HAP-1 (cell line): ENCODE measurements around the gene TCOF1.

ENCODE experiments used
- DNase-seq, 2 experiments: peaks; one replicate each; pipeline ENCODE4 v3.0.0-alpha.2; 2016 to 2020; ENCODE audit warnings: low spot score in 2 of 2
- H3K27me3 ChIP-seq: fragments of 250-450 bp; sonication (Bioruptor Pico); 2 replicates; pipeline ENCODE4 v1.5.1; 2020; ENCODE audit warnings: low read depth, mild to moderate bottlenecking, moderate library complexity
- H3K36me3 ChIP-seq: fragments of 250-450 bp; sonication (Bioruptor Pico); replicated peaks from 2 replicates; pipeline ENCODE4 v1.5.1; 2020; ENCODE audit warnings: mild to moderate bottlenecking
- H3K4me1 ChIP-seq: fragments of 250-450 bp; sonication (Bioruptor Pico); 2 replicates; pipeline ENCODE4 v1.5.1; 2020; ENCODE audit warnings: mild to moderate bottlenecking
- H3K4me3 ChIP-seq: fragments of 250-450 bp; sonication (Bioruptor Pico); 2 replicates; pipeline ENCODE4 v1.5.1; 2020; ENCODE audit warnings: mild to moderate bottlenecking, moderate library complexity
- H3K9me3 ChIP-seq: fragments of 250-450 bp; sonication (Bioruptor Pico); 2 replicates; pipeline ENCODE4 v1.5.1; 2020; ENCODE audit warnings: mild to moderate bottlenecking, moderate library complexity
- in situ Hi-C: fragments of 300-500 bp; cut with MboI; formaldehyde crosslinking; loops from 3 replicates; pipeline ENCODE4 v1.14.3; 2020; ENCODE audit warnings: low sequenced_read_pairs, inconsistent platforms, mixed read lengths

Gene TCOF1, protein sequence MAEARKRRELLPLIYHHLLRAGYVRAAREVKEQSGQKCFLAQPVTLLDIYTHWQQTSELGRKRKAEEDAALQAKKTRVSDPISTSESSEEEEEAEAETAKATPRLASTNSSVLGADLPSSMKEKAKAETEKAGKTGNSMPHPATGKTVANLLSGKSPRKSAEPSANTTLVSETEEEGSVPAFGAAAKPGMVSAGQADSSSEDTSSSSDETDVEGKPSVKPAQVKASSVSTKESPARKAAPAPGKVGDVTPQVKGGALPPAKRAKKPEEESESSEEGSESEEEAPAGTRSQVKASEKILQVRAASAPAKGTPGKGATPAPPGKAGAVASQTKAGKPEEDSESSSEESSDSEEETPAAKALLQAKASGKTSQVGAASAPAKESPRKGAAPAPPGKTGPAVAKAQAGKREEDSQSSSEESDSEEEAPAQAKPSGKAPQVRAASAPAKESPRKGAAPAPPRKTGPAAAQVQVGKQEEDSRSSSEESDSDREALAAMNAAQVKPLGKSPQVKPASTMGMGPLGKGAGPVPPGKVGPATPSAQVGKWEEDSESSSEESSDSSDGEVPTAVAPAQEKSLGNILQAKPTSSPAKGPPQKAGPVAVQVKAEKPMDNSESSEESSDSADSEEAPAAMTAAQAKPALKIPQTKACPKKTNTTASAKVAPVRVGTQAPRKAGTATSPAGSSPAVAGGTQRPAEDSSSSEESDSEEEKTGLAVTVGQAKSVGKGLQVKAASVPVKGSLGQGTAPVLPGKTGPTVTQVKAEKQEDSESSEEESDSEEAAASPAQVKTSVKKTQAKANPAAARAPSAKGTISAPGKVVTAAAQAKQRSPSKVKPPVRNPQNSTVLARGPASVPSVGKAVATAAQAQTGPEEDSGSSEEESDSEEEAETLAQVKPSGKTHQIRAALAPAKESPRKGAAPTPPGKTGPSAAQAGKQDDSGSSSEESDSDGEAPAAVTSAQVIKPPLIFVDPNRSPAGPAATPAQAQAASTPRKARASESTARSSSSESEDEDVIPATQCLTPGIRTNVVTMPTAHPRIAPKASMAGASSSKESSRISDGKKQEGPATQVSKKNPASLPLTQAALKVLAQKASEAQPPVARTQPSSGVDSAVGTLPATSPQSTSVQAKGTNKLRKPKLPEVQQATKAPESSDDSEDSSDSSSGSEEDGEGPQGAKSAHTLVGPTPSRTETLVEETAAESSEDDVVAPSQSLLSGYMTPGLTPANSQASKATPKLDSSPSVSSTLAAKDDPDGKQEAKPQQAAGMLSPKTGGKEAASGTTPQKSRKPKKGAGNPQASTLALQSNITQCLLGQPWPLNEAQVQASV (N-terminal part only)

DNA sequence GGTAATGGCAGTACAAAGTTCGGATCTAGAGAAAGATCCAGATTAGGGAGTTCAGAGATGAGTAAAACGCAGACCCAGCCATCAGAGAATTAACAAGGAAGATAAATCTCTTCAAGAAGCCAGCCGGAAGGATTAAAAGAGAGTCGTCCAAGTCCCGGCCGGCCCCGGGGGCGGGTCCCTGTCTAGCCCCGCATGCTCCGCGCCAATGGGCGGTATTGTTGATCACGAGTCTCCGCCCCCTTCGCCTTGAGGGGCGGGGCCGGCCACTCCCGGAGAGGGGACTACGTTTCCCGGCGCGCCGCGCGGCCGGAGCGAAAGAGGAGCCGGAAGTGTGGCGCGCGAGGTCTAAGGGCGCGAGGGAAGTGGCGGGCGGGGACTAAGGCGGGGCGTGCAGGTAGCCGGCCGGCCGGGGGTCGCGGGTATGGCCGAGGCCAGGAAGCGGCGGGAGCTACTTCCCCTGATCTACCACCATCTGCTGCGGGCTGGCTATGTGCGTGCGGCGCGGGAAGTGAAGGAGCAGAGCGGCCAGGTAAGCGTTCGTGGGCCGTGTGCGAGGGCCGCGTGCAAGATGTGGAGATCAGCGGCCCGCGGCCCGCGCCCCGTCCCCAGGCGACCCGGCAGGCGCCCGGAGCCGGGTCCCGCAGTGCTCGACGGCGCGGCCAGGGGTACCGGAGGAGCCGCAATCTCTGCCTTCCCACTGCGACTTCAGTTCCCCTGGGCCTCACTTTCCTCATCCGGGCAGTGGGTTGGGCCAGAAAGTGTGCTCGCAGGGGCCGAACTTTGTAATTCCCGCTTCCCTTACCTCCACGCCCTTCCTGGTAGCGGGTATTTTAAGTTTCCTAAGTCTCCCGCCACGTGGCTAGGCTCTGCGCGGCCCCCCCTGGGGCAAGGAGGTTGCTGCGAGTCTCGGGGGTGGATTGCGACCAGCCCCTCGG is at the start of gene TCOF1:
TCOF1 (plus strand) TSS at position 372 of the 935 bp plus-strand sequence; CDS start at position 422, 50 bp downstream.
- in situ Hi-C loops = no loop called here
- H3K4me1 ChIP-seq = peaks cover 15% of the 10 kb centered on the region
- H3K27me3 ChIP-seq = no peaks in the 10 kb centered on the region
- no peaks in the 10 kb centered on the region for H3K9me3 ChIP-seq
- peak within 1 kb of the TSS; percentile 72 for H3K4me3 ChIP-seq
- peak; percentile 93 to 98 for DNase-seq
- peaks cover 37% of the 10 kb centered on the region for H3K36me3 ChIP-seq

DNA sequence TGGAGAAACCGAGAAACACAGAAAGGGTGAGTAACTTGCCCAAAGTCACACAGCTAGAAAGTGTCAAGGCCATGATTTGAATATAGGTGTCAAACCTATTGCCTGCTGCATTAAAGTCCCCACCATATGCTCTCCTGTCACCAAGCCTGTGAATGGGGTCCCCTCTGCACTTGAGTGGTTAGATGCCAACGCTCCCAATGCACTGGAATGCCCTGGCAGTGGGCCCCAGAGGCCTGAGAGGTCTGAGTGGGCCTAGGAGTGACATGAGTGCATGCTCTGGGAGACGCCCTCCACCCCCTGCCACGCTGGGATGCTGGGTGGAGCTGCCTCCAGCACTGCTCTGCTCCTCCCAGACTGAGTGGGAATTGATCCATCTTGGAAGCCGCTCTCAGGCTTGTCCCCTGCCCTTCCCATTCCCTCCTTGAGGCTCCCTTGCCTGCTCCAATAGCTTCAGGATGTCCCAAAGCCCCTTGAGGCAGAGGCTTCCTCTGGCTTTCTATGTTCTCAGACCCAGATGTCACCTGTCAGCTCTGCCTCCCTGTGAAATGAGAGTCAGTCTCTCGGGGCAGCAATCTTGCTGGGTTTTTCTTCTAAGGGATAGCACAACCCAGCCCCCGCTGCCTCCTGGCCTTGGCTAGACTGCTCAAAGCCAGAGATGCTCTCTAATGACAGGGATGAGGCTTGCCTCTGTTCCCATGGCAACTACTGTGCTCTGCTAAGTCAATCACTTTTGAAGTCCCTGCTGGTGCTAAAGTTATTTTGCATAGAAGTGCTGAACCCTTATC is 48.2 kb upstream of the TCOF1 start:
- in situ Hi-C loops = no loop called here
- Histone ChIP-seq H3K4me1 (peaks cover 24% of the 10 kb centered on the region), H3K27me3 (no peaks in the 10 kb centered on the region), H3K9me3 (no peaks in the 10 kb centered on the region; the same call in 1 of the 2 replicates), H3K36me3 (no peaks in the 10 kb centered on the region), H3K4me3 (no peak overlapping the region)
- DNase-seq = peak; percentile 45 to 46

DNA sequence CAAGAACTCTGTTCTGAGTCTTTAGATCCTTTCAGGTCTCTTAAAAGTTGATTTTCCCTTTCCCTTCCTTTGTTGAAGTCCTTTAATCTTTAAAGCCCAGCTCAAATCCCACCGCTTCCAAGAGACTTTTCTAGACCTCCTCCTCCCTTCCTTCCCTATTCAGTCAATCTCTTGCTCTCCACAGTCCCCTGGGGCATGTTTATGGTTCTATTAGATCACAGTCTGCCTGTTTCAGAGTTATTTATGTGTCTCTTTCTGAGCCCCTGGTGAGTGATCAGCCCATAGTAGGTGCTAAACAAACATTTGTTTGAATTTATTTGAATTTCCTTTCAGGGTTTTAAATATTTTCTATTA is 47.6 kb upstream of the TCOF1 start:
- Histone ChIP-seq H3K9me3 (no peaks in the 10 kb centered on the region; the same call in 1 of the 2 replicates), H3K4me3 (no peak overlapping the region), H3K36me3 (no peaks in the 10 kb centered on the region), H3K27me3 (no peaks in the 10 kb centered on the region), H3K4me1 (peaks cover 19% of the 10 kb centered on the region)
- in situ Hi-C loops = no loop called here
- peak in 1 of 2 experiments; percentile 35 for DNase-seq

DNA sequence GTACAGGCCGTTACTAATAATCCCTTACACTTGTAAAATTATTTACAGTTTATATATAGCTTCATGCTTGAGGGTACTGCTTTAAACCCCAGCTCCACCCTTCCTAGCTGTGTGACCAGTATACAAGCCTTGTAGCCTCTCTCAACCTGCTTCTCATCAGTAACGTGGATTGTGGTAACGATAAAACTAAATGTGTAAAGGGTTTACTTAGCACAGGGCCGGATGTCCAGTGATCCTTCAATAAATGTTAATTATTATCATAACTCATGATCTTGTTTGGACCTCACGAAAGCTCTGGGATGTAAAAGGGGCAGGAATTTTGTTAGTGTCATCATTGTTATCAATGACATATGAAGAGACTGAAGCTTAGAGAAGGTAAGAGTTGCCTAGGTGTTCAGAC is 47.3 kb upstream of the TCOF1 start:
- DNase-seq = no peak
- H3K9me3 ChIP-seq = no peaks in the 10 kb centered on the region; the same call in 1 of the 2 replicates
- H3K4me1 ChIP-seq = peaks cover 19% of the 10 kb centered on the region
- H3K36me3 ChIP-seq = no peaks in the 10 kb centered on the region
- H3K27me3 ChIP-seq = no peaks in the 10 kb centered on the region
- in situ Hi-C loops = no loop called here
- H3K4me3 ChIP-seq = no peak overlapping the region

DNA sequence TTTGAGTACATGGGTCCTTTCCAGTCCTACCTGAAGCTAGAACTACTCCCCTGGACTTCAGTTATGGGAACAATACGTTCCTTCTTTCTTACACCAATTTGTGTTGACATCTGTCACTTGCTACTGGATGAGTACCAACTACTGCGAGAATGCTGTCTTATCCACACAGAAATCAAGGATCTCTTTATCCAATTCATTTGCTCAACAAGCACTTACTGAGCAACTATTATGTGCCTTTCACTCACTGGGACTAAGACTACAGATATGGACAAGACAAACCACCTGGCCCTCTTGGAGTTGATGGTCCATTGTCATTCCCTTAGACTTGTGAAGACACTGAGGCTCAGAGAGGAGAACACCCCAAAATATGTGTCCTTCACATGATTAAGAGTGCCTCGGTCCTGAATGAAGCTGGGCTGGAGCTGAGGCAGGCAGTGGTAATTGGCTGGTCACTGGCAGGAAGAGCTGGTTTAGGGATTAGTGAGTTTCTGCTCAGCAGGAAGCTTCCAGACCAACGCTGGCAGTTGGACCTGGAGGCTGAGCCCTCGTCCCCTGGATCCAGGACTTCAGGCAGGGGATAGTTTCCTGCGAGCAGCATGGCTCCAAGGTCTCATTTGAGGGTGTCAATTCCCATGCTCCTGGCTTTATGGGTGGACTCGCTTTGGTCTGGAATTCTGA is 46.3 kb upstream of the TCOF1 start:
- H3K9me3 ChIP-seq = no peaks in the 10 kb centered on the region; the same call in 1 of the 2 replicates
- H3K4me3 ChIP-seq = no peak overlapping the region
- DNase-seq = no peak
- no peaks in the 10 kb centered on the region for H3K27me3 ChIP-seq
- H3K4me1 ChIP-seq = peaks cover 15% of the 10 kb centered on the region
- in situ Hi-C loops = no loop called here
- no peaks in the 10 kb centered on the region for H3K36me3 ChIP-seq

DNA sequence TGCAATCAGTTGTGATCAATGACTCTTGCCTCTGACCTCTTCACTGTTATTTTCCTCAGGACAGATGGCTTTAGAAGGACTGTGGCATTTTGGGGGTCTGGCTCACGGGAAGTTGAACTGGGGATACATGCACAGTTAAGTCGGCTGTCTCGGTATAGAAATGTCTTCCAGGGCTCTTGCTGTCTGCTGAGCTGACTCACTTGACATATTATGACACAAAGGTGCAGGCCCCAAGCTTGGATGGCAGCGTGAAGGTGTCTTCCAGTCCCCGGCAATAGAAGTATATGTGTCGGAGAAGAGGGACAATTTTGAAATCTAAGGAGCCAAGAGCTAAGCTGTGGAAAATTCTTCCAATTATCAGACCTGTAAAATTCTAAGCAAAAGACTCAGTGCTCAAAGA is 45.0 kb upstream of the TCOF1 start:
- H3K4me1 ChIP-seq = peaks cover 11% of the 10 kb centered on the region
- no peaks in the 10 kb centered on the region; the same call in 1 of the 2 replicates for H3K9me3 ChIP-seq
- DNase-seq = no peak
- no peak overlapping the region for H3K4me3 ChIP-seq
- H3K27me3 ChIP-seq = no peaks in the 10 kb centered on the region
- no peaks in the 10 kb centered on the region for H3K36me3 ChIP-seq
- in situ Hi-C loops = no loop called here

DNA sequence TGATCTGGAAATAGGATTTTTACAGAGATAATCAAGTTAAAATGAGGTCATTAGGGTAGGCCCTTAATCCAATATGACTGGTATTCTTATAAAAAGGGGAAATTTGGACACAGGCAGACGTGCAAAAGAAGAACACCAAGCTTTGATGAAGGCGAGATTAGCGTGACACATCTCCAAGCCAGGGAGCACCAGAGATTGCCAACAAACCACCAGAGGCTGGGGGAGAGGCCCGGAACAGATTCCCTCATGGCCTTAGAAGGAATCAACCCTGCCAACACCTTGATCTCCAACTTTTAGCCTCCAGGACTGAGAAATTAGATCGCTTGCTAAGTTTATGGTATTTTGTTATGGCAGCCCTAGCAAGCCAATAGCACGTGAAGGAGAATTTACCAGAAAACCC is 44.0 kb upstream of the TCOF1 start:
- Histone ChIP-seq H3K36me3 (no peaks in the 10 kb centered on the region), H3K4me1 (peaks cover 8% of the 10 kb centered on the region), H3K9me3 (no peaks in the 10 kb centered on the region; the same call in 1 of the 2 replicates), H3K27me3 (no peaks in the 10 kb centered on the region), H3K4me3 (no peak overlapping the region)
- in situ Hi-C loops = no loop called here
- no peak for DNase-seq

DNA sequence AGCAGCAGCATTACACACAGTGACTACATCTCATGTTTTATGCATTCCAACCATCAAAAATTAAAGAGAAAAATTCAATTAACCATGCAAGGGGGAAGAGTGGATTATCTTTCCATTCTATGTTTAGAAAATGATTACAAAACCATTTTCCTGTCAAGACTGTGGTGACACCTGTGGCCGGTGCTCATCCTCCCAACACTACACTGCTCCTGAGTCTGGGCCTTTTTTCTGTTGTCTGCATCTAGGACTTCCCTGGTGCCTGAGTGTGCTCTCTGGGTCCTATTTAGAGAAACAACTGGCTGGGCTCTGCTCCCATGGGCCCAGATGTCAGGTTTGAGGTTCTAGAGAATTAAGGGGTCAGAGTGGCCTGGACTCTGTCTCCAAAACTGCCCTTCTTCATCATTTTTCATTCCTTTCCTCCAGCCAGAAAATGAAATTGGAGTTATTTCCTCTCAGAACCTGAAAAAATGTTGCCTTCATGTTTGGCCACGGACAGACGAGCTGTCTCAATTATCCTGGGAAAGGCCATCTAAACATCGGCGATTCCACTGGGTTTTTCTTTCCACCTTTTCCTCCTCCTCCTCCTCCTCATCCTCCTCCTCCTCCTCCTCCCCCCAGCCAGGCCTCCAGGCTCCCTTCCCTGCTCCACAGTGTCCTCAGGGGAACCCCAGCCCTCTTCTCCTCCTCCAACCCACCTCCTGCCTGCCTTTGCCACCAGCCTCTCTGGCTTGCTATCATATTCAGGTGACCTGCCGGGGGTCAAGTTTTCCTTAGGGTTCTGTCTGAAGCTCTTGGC is 43.4 kb upstream of the TCOF1 start:
- no peaks in the 10 kb centered on the region; the same call in 1 of the 2 replicates for H3K9me3 ChIP-seq
- no peaks in the 10 kb centered on the region for H3K36me3 ChIP-seq
- no peak overlapping the region for H3K4me3 ChIP-seq
- in situ Hi-C loops = no loop called here
- H3K27me3 ChIP-seq = no peaks in the 10 kb centered on the region
- DNase-seq = no peak
- peaks cover 4% of the 10 kb centered on the region for H3K4me1 ChIP-seq

DNA sequence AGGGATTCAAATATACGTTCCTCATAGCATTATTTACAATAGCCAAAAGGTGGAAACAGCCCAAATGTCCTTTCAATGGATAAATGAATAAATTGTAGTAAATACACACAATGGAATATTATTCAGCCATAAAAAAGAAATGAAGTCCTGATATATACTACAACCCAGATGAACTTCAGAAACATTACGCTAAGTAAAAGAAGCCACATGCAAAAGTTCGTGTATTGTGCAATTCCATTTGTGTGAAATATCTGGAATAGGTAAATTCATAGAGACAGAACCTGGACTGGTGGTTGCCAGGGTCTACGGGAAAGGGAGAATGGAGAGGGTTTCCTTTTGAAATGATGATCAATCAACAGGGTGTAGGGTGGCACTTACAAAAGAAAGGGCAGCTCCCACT is 42.3 kb upstream of the TCOF1 start:
- H3K27me3 ChIP-seq = no peaks in the 10 kb centered on the region
- H3K4me1 ChIP-seq = 0 out of 2 replicates have a peak, but pooled peaks cover 2% of the 10 kb centered on the region
- DNase-seq = no peak
- H3K9me3 ChIP-seq = no peaks in the 10 kb centered on the region
- H3K4me3 ChIP-seq = no peak overlapping the region
- in situ Hi-C loops = no loop called here
- no peaks in the 10 kb centered on the region for H3K36me3 ChIP-seq

DNA sequence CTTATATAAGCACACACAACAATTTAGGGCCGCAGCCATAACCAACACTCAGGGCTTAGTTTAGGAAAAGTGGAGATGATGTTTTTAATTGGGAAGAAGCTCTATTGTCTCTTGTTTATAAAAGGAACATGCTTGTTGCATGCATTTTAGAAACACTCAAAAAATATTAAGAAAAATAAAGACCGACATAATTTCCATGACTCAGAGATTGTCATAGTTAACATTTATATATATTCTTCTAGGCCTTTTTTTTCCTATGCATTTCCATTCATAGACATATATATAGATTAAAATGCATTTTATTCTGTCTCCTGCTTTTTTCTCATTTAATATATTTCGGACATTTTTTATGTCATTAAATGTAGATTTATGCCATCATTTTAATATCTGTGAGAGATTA is 41.2 kb upstream of the TCOF1 start:
- no peak overlapping the region for H3K4me3 ChIP-seq
- 0 out of 2 replicates have a peak, but pooled peaks cover 2% of the 10 kb centered on the region for H3K4me1 ChIP-seq
- DNase-seq = no peak
- H3K27me3 ChIP-seq = no peaks in the 10 kb centered on the region
- no peaks in the 10 kb centered on the region for H3K9me3 ChIP-seq
- H3K36me3 ChIP-seq = no peaks in the 10 kb centered on the region
- in situ Hi-C loops = no loop called here
